DOHH2 (cell line): ENCODE data around the gene ZNF429.
"Not testable (repeated sequence)": the region's sequence is repeated elsewhere in the genome, so short reads cannot be mapped to it uniquely, and the experiment has no call there.

Source experiments
- EZH2phosphoT487 ChIP-seq: fragments of 200-600 bp; sonication (generic); IDR thresholded peaks from 2 replicates; pipeline ENCODE4 v1.6.1; 2017; ENCODE audit warnings: borderline replicate concordance, mild to moderate bottlenecking, antibody characterized with exemption, low read length, moderate library complexity, mixed read lengths
- TF ChIP-seq, protein P1 (sequence below): fragments of 200-600 bp; sonication (generic); IDR thresholded peaks from one replicate; pipeline ENCODE4 v1.5.1; 2014; ENCODE audit warnings: antibody characterized with exemption, mild to moderate bottlenecking, low read depth, low read length; ENCODE audit not compliant: poor library complexity, severe bottlenecking

- not testable (repeated sequence) for TF ChIP-seq EZH2phosphoT487
- TF ChIP-seq, protein P1, sequence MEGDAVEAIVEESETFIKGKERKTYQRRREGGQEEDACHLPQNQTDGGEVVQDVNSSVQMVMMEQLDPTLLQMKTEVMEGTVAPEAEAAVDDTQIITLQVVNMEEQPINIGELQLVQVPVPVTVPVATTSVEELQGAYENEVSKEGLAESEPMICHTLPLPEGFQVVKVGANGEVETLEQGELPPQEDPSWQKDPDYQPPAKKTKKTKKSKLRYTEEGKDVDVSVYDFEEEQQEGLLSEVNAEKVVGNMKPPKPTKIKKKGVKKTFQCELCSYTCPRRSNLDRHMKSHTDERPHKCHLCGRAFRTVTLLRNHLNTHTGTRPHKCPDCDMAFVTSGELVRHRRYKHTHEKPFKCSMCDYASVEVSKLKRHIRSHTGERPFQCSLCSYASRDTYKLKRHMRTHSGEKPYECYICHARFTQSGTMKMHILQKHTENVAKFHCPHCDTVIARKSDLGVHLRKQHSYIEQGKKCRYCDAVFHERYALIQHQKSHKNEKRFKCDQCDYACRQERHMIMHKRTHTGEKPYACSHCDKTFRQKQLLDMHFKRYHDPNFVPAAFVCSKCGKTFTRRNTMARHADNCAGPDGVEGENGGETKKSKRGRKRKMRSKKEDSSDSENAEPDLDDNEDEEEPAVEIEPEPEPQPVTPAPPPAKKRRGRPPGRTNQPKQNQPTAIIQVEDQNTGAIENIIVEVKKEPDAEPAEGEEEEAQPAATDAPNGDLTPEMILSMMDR, result not testable (repeated sequence)
These were observed 97.4 kb downstream of the ZNF429 start for GRCh38 chr19:21602659-21603430.
